ENCODE measurements around the gene SCGB1D4.

SCGB1D4 gene

DNA sequence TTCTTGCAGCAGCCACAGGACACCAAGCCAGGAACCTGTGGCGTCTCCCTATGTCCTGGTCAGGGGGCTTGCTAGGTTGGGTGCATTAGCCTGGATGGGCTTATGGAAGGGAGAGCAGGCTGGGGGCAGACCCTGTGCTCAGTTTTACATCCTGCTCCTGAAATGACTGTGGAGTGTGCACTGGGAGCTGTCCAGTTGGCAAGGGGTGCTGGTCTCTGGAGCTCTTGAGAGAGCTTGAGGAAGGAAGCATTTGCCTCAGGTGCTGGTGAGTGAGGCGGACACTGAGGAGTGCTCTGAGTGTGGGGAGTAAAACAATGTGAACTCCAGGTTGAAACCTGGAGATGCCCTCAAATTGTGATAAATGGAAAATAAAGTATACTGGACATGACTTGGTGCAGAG is 3.4 kb downstream of the SCGB1D4 start:
- TF ChIP-seq, protein P1, sequence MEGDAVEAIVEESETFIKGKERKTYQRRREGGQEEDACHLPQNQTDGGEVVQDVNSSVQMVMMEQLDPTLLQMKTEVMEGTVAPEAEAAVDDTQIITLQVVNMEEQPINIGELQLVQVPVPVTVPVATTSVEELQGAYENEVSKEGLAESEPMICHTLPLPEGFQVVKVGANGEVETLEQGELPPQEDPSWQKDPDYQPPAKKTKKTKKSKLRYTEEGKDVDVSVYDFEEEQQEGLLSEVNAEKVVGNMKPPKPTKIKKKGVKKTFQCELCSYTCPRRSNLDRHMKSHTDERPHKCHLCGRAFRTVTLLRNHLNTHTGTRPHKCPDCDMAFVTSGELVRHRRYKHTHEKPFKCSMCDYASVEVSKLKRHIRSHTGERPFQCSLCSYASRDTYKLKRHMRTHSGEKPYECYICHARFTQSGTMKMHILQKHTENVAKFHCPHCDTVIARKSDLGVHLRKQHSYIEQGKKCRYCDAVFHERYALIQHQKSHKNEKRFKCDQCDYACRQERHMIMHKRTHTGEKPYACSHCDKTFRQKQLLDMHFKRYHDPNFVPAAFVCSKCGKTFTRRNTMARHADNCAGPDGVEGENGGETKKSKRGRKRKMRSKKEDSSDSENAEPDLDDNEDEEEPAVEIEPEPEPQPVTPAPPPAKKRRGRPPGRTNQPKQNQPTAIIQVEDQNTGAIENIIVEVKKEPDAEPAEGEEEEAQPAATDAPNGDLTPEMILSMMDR (IDR thresholded peaks at IDR 0.05; ENCODE audit: low read depth, low read length, missing control alignments): no peak
- peak; percentile 43 for DNase-seq
- Histone ChIP-seq H3K27me3 (replicated peaks) (no peaks in the 10 kb centered on the region), H3K4me3 (ENCODE audit: low read depth, low read length) (no peak overlapping the region), H3K27ac (no peak overlapping the region), H3K36me3 (replicated peaks) (no peaks in the 10 kb centered on the region)
- in situ Hi-C loops (cut with HindIII; ENCODE audit: low pct_ligation_motif_present, low sequenced_read_pairs): no loop called here

DNA sequence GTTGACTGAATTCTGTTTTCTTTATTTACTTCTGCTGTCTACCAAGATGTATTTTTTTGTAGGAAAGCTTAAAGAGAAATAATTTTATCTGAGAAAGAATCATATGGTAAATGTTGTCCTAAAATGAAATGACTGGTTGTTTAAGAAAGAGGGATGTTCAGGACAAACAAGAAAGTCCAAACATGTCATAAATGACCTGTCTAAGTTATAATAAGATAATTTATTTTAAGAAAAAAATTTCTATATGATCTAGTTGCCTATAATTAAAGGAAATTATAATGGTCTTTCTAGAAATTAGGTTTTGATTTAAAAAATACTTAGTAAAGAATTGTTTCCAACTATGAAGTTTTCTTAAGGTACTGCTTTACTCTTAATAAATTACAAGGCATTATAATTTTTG is 18.4 kb downstream of the SCGB1D4 start:
- TF ChIP-seq, protein P1 (IDR thresholded peaks at IDR 0.05; ENCODE audit: low read depth, low read length, missing control alignments): no peak
- DNase-seq: no peak
- no peak overlapping the region for H3K4me3 ChIP-seq (ENCODE audit: low read depth, low read length)
- H3K36me3 ChIP-seq (replicated peaks): no peaks in the 10 kb centered on the region
- no peaks in the 10 kb centered on the region for H3K27me3 ChIP-seq (replicated peaks)
- in situ Hi-C loops (cut with HindIII; ENCODE audit: low pct_ligation_motif_present, low sequenced_read_pairs): no loop called here
- H3K27ac ChIP-seq: no peak overlapping the region

DNA sequence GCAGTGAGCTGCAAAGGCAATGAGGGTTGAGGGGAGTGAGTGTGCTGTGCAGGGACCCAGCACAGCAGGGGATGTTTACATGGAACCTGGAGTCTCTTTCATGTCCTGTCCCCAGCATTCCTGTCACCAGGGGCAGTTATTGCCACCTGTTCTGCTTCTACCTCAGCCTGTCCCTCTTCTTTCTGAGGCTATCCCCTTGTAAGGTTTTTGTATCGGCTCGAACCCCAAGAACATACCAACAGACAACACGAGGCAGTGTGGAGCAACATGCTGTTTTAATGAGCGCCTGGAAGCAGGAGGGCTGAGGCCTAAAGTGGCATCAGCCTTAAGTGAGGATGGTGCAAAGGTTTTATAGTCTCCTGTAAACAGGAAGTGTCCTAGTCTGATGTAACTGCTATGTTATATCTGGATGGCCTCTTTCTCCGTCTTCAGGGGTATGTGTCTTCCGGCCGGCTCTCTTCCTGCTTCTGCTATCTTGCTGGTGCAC is 25.0 kb downstream of the SCGB1D4 start:
- H3K36me3 ChIP-seq (replicated peaks): no peaks in the 10 kb centered on the region
- DNase-seq: no peak
- no peaks in the 10 kb centered on the region for H3K27me3 ChIP-seq (replicated peaks)
- TF ChIP-seq, protein P1 (IDR thresholded peaks at IDR 0.05; ENCODE audit: low read depth, low read length, missing control alignments): no peak
- no peak overlapping the region for H3K4me3 ChIP-seq (ENCODE audit: low read depth, low read length)
- no peak overlapping the region for H3K27ac ChIP-seq
- in situ Hi-C loops (cut with HindIII; ENCODE audit: low pct_ligation_motif_present, low sequenced_read_pairs): no loop called here

DNA sequence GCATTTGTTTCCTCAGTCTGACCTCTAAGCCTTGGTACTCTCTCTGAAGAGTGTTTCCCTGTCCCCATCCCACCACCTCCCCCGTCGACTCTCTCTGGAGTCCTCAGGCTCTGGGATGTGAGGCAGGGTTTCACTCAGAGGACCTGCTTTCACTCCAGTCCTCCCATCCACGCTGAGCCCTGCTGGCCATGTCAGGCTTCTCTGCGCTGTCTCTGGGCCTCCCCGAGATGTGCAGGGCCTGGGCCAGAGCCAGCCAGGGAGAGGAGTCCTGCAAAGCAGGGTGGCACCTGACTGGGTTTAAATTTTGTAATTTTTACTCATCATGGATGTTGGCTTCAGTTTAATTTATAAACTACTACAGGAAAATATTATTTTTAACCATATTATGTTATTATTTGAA is 25.6 kb downstream of the SCGB1D4 start:
- Histone ChIP-seq H3K27me3 (replicated peaks) (no peaks in the 10 kb centered on the region), H3K27ac (no peak overlapping the region), H3K4me3 (ENCODE audit: low read depth, low read length) (no peak overlapping the region), H3K36me3 (replicated peaks) (no peaks in the 10 kb centered on the region)
- in situ Hi-C loops (cut with HindIII; ENCODE audit: low pct_ligation_motif_present, low sequenced_read_pairs): no loop called here
- no peak for DNase-seq
- TF ChIP-seq, protein P1 (IDR thresholded peaks at IDR 0.05; ENCODE audit: low read depth, low read length, missing control alignments): no peak

DNA sequence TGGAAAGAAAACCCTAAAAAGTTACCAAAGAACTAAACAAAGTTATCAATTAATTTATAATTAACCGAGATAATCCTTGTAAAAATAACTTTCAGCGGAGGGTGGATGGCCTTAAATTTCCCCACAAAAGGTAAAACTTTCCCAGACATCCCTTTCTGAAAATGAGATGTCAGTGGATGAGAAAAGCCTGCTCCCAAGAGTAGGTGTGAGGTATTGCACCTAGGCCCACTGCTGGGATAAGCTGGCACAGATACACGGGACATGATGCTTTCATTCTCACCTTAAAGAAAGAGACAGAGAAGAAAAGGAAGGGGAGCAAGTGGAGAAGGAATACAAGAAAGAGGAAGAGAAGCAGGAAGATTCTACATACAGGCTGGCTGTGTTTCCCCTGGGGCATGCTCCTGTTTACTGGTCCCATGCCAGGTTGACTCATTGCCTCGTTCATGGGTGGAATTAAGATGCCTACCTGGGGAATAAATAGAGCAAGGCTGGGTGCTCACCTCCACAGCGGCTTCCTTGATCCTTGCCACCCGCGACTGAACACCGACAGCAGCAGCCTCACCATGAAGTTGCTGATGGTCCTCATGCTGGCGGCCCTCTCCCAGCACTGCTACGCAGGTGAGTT is 29.1 kb downstream of the SCGB1D4 start, which contains the start of gene SCGB2A2:
TSS of gene SCGB2A2 (plus strand) at position 505 of the 625 bp plus-strand sequence. CDS start at position 564, 59 bp downstream.
- no peak for DNase-seq
- Histone ChIP-seq H3K36me3 (replicated peaks) (no peaks in the 10 kb centered on the region), H3K4me3 (ENCODE audit: low read depth, low read length) (no peak within 1 kb of the TSS), H3K27ac (no peak within 1 kb of the TSS), H3K27me3 (replicated peaks) (no peaks in the 10 kb centered on the region)
- in situ Hi-C loops (cut with HindIII; ENCODE audit: low pct_ligation_motif_present, low sequenced_read_pairs): no loop called here
- TF ChIP-seq, protein P1 (IDR thresholded peaks at IDR 0.05; ENCODE audit: low read depth, low read length, missing control alignments): peak; percentile 31

DNA sequence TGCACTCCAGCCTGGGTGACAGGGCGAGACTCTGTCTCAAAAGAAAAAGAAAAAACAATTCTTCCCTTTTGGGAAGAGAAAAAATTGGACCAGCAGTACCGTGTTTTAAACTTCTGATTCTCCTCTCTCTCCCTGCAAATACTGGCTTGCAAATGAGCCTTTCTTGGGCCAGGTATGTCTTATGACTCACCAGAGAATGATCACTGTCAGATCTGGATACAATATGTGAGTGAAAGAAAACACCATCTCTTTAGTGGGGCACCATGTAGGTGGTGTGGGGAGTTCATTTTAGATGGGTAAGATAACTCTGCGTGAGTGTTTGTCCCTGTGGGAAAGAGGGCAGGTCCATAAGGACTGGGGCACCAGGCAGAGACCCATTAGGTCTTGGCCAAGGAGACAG is 31.3 kb downstream of the SCGB1D4 start:
- DNase-seq: no peak
- TF ChIP-seq, protein P1 (IDR thresholded peaks at IDR 0.05; ENCODE audit: low read depth, low read length, missing control alignments): no peak
- no peak overlapping the region for H3K4me3 ChIP-seq (ENCODE audit: low read depth, low read length)
- no peaks in the 10 kb centered on the region for H3K27me3 ChIP-seq (replicated peaks)
- no peak overlapping the region for H3K27ac ChIP-seq
- in situ Hi-C loops (cut with HindIII; ENCODE audit: low pct_ligation_motif_present, low sequenced_read_pairs): no loop called here
- no peaks in the 10 kb centered on the region for H3K36me3 ChIP-seq (replicated peaks)
